ENCODE data around the gene LUZP1.

LUZP1 gene

DNA sequence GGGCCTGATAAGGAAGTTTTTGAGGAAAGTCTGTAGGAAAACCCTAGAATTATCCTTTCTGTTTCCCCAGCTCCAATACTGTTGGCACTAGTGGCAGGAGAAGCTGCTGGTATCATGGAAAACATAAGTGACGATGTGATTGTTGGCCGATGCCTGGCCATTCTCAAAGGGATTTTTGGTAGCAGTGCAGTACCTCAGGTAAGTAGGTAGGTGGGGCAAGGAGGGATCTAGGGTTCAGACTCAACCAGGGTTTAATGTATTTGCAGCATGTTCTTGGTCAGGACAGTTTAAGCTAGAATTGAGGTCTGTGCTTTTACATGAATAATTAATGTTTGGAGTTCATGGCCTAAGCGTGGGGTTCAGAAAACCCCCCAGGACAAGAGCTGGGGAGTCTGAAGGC, 87.3 kb downstream of the LUZP1 start:
- CTCF ChIA-PET, result interaction anchor here (0.7 kb wide), 1 partner anchor 9 kb away, joined by 5 read pairs; no protein-coding TSS in a partner anchor
- DNase-seq (ENCODE audit: low spot score), result peak; percentile 45
- TF ChIP-seq, protein P1, sequence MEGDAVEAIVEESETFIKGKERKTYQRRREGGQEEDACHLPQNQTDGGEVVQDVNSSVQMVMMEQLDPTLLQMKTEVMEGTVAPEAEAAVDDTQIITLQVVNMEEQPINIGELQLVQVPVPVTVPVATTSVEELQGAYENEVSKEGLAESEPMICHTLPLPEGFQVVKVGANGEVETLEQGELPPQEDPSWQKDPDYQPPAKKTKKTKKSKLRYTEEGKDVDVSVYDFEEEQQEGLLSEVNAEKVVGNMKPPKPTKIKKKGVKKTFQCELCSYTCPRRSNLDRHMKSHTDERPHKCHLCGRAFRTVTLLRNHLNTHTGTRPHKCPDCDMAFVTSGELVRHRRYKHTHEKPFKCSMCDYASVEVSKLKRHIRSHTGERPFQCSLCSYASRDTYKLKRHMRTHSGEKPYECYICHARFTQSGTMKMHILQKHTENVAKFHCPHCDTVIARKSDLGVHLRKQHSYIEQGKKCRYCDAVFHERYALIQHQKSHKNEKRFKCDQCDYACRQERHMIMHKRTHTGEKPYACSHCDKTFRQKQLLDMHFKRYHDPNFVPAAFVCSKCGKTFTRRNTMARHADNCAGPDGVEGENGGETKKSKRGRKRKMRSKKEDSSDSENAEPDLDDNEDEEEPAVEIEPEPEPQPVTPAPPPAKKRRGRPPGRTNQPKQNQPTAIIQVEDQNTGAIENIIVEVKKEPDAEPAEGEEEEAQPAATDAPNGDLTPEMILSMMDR (conservative IDR thresholded peaks at IDR 0.05; ENCODE audit: low read depth), result no peak
- no peak overlapping the region for H3K27ac ChIP-seq
- POLR2A ChIA-PET (ENCODE audit: low non-redundant PET), result no interaction called here

DNA sequence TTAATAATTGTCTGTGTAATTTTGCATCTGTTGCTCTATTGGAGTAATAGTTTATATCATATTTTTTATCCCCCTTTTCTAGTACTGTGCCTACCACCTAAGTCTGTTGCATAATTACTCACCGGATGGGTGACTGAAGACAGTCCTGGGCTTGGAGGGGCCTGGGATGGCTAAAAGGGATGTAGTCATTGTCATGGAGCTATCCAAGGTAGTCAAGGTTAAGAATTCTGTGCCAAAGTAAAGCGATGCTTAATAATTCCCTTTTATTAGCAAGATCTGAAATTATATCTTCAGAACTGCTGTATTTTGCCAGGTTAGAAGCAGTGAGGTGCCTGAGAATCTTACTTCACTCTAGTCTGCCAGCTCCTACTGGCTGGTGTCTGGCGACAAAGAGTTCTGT, 87.8 kb downstream of the LUZP1 start:
- H3K27ac ChIP-seq, result no peak overlapping the region
- TF ChIP-seq, protein P1 (conservative IDR thresholded peaks at IDR 0.05; ENCODE audit: low read depth), result no peak
- ChIA-PET POLR2A (ENCODE audit: low non-redundant PET) (no interaction called here), CTCF (interaction anchor here (1.1 kb wide), 1 partner anchor 101 kb away, joined by 3 read pairs; no protein-coding TSS in a partner anchor)
- DNase-seq (ENCODE audit: low spot score), result no peak

DNA sequence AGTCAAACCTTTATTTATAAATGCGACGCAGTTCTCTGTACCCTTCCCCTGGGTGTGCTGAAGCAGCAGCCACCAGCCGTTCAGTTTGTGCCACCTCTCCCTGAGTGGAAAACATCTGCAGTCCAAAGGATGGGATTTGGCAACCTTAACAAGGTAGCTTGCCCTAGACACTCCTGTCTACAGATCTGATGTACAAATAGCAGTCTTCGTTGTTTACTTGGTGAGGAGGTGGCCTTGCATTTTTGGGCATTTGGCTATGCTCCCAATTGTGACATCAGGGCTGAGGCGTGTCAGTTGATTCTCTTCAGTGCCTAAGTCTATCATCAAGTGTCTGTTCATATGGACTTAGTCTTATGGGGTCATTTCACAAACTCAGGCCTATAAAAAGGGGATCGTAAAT, 89.6 kb downstream of the LUZP1 start:
- ChIA-PET POLR2A (ENCODE audit: low non-redundant PET) (no interaction called here), CTCF (no interaction called here)
- no peak overlapping the region for H3K27ac ChIP-seq
- TF ChIP-seq, protein P1 (conservative IDR thresholded peaks at IDR 0.05; ENCODE audit: low read depth), result no peak
- no peak for DNase-seq (ENCODE audit: low spot score)

DNA sequence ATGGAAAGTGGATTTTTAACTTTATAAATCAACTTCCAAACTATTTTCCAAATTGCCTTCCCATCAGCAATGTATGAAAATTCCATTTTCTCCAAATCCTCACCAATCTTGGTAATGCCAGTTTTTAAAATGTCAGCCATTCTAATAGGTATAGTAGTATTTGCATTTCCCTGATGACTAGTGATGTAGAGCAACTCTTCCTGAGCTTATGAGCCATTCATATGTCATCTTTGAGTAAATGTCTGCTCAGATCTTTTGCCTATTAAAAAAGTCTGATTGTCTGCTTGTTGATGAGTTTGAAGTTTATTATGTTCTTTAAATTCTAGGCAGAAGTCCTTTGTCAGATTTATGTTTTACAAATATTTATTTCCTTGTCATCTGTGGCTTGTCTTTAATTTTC, 94.6 kb downstream of the LUZP1 start:
- ChIA-PET POLR2A (ENCODE audit: low non-redundant PET) (no interaction called here), CTCF (no interaction called here)

DNA sequence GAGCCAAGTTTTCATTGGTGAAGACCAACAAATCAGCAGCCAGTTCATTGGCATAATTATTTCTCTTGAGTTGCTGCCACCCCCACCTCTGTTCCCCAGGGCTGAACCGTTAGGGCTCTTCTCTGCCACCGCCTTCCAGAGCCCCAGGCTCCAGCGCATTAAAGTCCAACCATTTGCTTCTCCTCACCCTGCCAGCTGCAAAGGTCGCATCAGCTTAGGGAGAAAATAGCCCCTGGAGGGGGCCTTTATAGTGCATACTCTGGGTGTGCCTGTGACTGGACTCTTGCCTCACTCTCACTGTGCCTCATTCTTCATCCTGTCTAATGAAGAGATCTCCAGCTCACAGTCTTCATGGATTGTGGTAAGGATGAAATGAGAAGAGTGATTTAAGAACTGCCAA, 99.0 kb downstream of the LUZP1 start:
- H3K27ac ChIP-seq, result no peak overlapping the region
- CTCF ChIA-PET, result interaction anchor here (0.5 to 1.2 kb wide), 2 partner anchors 11 to 144 kb away, joined by 3 read pairs; no protein-coding TSS in a partner anchor
- POLR2A ChIA-PET (ENCODE audit: low non-redundant PET), result no interaction called here
- TF ChIP-seq, protein P1 (conservative IDR thresholded peaks at IDR 0.05; ENCODE audit: low read depth), result no peak
- DNase-seq (ENCODE audit: low spot score), result no peak

More for the DNA sequence above, 94.6 kb downstream of the LUZP1 start:
- no peak overlapping the region for H3K27ac ChIP-seq
- no peak for DNase-seq (ENCODE audit: low spot score)
- TF ChIP-seq, protein P1 (conservative IDR thresholded peaks at IDR 0.05; ENCODE audit: low read depth), result no peak

DNA sequence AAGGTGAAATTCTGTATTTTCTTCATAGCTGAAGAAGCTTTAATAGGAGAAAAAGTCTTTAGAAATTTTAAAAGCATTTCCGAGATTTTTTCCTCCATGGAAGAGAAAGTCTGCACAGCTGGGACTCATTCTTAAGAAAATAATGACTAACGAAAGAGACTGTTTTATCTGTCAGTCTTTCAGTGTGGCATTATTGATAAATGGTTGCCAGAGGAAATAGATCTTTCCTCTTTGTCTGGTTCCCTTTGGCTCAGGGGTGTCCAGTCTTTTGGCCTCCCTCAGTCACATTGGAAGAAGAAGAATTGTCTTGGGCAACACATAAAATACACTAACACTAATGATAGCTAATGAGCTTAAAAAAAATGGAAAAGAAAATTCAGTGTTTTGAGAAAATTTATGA, 99.5 kb downstream of the LUZP1 start:
- no peak overlapping the region for H3K27ac ChIP-seq
- CTCF ChIA-PET, result interaction anchor here (0.5 to 1.2 kb wide), 2 partner anchors 11 to 144 kb away, joined by 3 read pairs; no protein-coding TSS in a partner anchor
- no peak for DNase-seq (ENCODE audit: low spot score)
- TF ChIP-seq, protein P1 (conservative IDR thresholded peaks at IDR 0.05; ENCODE audit: low read depth), result no peak
- POLR2A ChIA-PET (ENCODE audit: low non-redundant PET), result interaction anchor here (0.6 kb wide), 1 partner anchor 115 kb away, joined by 3 read pairs; no protein-coding TSS in a partner anchor
